Fibroblast of skin of left quadriceps (primary cell): ENCODE measurements around the gene DST.

Experiments
- DNase-seq, 2 experiments: peaks; one replicate each; pipeline ENCODE4 v3.0.0-alpha.2; 2013; ENCODE audit warnings: low read depth in 2 of 2

DST gene

DNA sequence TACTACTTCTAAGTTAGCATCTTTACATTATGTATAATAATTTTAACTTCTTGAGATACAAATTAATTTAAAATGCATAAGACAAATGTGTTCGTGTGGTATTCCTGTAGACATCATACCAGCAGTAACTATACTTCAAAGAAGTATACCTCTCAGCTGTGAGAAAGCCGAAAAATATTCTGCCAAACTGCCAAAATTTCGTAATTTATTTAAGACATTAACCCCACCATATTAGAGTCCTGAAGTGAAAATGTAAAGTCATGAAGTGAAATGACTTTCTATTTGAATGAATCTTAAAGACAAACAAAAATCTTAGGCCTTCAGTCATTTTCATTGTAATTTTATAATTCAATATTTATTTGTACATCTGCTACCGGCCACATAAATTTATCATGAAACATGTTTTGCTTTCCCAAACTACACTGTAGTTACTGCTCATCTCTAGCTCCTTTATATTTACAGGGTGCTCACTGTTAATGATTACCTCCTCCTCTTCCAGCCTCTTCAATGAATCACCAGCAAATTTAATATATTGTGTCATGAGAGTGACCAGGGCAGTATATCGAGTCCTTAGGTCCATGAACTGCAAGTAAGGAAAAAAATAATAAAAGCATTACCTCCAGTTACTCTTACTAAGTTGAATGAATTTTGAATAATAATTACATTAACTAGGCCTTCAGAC is 18.5 kb downstream of the DST start:
- DNase-seq, result no peak

DNA sequence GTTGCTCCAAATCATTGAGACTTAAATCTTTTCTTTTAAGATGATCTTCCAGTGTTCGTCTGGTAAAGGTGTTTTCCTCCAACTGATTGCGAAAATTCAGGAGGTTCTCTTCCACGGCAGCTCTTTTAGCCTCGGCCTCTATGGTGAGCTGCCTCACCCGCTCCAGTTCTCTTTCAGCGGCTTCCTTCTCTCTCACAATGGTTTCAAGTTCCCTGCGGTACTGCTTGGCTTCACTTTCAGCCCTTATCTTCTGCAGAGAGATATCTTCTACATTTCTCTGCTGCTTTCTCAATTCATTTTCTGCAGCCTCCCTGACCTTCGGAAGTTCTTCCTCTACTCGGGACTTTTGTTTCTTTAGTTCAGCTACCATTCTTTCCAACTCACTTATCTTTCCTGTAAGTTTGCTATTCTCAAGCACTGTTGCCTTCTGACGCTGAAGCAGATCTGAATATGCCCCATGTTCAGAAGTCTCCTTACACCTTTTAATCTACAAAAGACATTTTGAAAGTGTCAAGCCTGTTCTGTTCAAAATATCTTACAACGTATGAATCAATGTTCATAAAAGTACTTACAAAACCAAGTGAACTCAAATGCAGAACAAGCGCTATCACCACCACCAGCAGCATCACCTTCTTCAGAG is 22.3 kb downstream of the DST start:
- DNase-seq, result no peak

DNA sequence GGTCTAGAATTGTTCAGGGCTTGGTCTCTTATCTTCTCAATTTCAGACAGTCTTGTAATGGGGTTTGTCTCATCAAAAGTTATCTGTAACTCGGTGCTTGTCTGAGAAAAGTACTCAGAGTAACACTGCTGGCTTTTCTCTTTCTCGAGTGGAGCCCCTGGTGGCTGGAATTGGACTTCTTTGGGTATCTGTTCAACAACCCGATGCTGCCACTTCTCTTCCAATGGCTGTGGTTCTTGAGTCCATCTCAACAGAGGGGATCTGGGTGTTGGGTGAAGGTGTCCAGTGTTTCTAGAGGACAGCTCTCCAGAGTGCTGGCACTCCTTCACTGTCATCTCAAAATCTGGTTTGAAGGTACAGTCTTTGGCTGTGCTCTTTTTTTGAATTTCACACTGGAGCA is 24.6 kb downstream of the DST start:
- no peak for DNase-seq

DNA sequence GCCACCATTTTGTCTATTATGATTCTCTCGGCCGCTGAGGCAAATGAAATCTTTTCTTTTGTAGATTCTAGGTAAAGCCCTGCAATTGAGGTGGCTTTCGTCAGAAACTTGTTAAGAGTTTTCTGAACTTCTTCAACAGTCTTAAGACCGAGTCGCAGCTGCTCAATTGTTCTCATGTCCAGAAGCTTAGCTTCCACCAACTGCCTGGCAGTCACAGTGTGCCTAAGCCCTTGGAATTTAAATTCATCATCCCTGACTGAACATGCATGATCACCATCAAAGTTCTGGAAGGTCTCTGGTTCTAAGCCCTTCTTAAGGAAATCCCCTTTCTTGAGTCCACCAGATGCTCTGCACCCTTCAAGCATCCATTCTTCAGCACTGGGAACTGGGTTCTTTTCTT is 25.7 kb downstream of the DST start:
- no peak for DNase-seq

DNA sequence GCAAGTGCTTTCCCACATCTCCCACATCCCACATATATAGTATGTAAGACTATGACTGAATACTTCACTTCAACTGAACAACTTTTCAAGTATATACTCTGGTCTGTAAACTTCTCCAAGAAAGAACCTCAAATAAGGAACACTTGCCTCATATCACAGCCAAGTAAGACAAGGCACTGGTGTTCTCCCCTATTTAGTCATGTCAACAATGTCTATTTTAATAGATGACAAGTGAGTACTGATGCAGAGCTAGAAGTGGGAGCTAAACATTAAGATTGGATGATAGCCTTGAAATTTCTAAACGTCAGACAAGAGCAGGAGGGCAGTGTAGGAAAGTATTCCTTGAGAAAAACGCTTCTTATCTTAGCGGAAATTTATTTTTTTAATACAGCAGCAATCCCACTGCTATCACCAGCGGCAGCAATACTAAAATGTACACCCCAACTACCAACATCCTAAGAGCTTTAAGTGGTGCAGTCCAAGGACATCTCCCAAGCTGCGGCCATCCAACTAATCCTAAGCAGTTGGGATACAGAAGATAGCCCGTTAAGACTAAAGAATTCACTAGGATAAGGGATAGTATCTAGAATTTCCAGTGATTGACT is 29.3 kb downstream of the DST start:
- no peak for DNase-seq

DNA sequence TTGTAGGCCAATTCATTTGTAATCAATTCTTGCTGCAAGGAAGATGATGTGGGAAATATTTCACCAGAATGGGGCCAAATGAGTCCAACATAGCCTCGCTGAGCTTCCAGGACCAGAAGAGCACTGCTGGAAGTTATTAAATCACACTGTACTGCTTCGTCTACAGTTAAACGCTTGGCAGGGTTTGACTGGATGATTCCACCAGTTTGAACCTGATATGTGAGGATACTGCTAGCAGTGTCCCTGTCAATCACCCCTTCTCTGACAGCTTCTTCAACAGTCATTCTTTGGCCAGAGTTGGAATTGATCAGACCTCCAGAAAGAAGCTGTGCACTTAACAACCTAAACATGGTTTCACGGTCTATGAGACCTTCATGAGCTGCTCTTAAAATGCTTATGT is 34.4 kb downstream of the DST start:
- no peak for DNase-seq

DNA sequence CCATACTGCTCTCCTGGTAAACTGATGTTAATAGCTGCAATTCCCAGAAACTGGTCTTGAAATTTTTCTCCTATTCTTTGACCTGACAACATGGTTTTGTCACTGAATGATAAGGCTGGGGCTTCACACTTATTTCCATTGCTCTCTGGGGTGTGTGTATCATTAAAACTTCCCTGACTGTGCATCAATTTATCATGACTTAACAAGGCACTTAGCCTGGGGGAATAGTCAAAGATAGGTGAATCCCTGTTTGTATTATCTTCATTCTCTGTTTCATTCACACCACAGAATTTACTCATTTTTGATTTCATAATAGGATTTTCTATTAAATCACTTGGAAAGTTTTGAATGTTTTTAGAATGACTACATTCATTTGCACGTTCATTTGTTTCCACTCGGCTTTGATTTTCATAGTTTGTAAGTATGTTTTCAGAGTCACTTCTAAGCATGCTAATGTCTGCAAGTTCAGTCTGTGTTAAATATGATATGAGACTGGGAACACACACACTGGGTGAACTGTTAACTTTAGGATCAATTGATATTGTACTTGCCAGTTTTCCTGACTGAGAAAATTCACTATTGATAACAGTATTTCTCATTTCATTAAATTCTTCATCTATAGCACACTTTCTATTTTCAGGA is 35.5 kb downstream of the DST start:
- no peak for DNase-seq

DNA sequence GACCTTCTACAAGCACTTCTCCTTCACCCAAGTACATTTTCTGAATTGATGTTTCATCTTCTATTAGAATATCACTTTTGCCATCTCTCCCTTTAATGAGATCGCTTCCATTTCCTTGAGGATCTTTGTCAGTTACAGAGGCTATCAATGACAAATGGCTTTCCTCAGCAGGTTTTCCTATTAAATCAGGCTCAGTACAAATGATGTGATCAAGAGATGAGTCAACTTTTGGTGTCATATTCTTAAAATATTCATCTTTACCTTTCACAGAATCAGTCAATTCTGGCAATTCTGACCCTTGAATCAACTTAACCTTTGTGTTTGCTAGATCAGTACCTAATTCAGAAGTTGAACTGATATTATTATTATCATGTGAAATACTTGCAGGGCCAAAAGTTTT is 37.3 kb downstream of the DST start:
- DNase-seq, result no peak

DNA sequence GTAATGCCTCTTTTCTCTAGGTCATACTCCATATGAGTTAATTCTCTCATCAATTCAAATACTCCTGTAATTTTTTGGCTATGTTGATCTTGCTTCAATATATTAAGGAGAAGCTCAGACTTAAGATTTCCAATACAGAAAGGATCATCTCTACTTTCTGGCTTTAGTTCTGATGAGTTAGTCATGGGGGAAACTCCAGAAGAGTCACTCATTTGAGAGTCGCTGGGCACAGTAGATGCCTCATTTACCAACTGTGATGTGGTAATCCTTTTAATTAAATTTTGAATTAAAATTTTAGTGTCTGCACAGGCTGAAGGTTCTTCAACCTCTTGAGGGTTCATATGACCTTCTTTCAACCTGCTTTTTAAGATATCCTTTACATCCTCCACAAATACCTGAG is 38.5 kb downstream of the DST start:
- no peak for DNase-seq

DNA sequence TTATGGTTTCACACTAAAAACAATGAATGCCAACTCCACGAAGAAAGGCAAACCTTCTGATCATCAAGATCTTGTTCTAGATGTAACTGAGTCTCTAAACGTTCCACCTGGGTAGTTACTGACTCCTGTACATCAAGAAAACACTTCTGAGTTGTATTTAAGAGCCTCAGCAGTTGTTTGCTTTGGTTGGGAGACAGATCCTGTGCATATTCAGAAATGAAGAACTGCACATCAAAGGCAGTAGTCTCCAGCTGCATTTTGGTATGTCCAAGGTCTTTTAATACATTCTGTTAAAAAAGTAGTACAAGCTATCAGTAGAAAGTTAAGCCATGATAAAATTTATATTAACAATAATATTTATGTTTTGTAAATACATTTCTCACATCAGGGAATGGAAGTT is 41.3 kb downstream of the DST start:
- no peak for DNase-seq

DNA sequence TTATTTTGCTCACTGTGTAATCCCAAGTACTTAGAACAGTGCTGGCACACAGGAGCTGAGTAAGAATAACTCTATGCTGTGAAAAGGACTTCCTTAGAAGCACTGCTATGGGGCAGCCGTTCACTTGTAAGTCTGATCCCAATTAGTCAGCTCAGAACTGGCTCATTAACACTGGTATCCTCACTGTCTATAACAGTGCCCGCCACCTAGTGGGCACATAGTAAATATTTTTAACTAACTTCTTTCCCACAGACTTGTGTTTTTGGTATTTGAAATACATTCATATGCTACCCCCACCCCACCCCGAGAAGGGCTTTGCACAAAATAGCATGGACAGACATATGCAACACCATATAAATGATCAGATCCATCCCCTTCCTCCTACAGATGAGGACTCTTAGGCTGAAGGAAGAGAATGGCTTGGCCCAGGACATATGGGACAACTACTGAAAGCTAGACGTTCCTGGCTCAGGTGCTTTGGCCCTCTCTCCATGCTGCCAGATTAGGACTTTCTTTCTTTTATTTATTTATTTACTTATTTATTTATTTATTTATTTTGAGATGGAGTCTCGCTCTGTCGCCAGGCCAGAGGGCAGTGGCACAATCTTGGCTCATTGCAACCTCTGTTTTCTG is 47.1 kb downstream of the DST start:
- peak; percentile 25 to 29 for DNase-seq

DNA sequence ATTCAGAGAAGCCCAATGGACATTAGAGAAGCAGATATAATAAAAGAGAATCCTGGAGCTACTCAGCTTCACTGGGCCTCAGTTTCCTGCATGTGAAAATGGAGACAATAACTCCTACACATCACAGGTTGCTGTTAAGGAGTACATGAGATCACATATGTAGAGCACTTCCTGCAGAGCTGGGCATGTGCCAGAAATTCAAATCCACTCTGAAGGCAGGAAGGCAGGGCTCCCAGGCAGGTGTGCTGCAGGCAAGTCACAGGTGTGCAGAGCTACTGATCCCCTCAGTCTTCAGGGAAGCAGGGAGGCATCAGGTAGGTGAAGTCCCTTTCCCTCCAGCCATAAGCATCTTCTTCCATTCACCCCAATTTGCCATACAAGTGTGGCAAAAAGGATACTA is 48.0 kb downstream of the DST start:
- DNase-seq, result no peak

DNA sequence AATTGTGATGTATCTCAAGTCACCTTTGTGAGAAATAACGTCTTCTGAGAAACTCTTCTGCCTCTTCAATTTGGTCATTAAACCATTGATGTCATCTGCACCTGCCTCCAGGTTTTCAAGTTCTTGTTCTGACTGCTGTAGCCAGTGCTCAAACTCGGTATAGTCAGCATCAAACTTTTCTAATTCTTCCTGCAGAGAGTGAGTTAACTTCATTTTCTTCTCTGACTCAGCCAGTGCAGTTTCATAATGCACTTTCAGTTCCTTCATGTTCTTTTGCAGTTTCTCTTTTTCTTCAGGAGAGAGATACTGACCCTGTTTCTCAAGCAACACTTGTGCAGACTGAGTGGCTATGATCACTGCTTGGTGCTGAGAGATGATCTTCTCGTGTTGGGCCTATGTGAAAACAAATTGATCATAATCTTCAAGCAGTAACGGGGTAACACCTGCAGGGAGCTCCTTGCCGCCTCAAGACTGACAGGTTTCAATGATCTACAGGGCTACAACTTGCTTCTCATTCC is 48.8 kb downstream of the DST start:
- no peak for DNase-seq

DNA sequence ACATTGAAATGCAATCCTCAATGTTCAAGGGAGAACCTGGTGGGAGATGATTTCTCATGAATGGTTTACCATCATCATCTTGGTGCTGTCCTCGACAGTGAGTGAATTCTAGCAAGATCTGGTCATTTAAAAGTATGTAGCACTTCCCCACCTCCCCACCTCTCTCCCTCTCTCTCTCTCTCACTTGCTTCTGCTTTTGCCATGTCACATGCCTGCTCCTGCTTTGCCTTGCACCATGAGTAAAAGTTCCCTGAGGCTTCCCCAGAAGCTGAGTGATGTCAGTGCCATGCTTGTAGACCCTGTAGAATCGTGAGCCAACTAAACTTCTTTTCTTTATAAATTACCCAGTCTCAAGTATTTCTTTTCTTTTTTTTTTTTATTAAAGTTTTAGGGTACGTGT is 60.5 kb downstream of the DST start:
- DNase-seq, result no peak

DNA sequence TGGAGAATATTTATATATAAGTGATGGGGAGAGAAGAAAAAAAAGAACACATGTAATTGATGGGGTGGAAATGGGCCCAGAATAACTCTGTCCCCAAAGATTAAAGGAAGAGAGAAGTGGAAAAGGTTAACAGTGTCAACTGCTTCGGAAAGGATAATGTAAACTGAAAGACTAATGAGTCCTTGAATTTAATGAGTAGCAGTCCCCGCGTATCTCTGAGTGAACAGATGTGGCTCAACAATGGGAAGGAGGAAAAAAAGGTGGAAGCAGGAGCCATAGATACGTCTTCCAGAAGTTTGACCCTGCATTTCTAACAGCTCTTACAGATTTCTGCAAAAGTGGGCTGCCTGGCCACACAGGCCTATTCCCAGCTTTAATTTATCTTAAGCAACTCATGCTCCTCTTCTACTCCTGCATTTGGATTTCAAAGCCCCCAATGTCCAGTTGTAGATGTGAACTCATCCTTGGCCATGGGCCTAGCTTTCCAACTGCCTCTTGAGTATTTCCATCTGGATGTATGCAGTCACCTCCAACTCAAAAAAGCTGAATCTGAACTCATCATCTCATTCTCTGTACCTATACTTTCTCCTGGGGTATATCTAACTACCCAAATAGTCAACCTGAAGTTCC is 61.3 kb downstream of the DST start:
- no peak for DNase-seq

DNA sequence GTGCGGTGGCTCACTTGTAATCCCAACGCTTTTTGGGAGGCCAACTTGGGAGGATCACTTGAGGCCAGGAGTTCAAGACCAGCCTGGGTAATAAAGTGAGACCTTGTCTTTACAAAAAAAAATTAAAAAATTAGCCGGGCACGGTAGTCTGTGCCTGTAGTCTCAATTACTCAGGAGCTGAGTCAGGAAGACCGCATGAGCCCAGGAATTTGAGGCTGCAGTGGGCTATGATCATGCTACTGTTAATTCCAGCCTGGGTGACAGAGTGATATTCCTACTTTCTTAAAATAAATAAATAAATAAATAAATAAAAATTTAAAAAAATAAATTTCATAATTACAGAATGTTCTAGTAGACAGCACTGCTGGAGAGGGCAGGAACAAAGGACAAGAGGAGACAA is 62.4 kb downstream of the DST start:
- DNase-seq, result no peak

DNA sequence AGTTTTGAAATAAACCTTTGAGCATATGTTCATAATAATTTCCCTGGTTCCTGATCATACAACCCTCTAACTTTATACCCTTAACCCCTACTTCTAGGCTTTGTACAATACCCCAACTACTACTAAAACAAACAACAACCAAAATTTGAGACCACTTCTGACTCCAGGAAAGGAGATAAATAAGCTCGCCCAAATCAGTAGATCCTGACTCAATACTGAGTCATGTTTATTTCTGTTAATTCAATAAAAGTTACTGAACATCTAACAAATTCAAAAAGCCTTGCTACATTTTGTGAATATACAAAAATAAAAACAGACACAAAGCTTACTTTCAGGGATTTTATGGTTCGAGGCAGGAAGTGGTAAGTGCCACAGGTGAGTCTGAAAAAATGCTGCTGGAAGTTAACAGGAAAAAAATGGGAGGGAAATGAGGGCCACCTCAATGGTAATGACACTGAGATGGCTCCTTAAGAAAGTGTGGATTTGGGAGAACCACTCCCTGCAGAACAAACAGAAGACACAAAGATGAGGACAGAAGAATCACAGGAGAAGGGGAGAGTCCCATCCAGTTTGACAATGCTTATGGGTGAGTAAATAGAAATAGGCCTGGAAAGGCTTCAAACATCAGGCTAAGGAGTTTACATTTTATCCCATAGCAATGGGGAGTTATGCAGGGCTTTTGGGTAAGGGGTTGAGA is 63.4 kb downstream of the DST start:
- DNase-seq, result no peak

DNA sequence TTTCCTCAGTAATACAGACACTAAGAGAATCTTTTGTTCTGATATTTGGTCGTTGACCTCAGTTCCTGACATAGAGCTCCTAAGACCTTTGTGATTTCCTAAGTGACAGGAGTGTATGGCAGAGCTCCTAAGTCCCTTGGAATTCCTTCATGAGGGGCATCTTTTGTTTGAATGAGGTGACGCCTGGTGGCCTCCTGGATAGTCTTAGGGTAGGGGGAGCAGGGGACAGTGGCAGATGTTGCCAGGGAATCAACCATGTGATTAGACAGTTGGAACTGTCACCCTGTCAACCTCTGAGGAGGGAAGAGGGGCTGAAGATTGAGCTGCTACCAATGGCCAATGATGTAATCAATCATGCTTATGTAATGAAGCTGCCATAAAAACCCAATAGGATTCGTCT is 67.0 kb downstream of the DST start:
- no peak for DNase-seq

DNA sequence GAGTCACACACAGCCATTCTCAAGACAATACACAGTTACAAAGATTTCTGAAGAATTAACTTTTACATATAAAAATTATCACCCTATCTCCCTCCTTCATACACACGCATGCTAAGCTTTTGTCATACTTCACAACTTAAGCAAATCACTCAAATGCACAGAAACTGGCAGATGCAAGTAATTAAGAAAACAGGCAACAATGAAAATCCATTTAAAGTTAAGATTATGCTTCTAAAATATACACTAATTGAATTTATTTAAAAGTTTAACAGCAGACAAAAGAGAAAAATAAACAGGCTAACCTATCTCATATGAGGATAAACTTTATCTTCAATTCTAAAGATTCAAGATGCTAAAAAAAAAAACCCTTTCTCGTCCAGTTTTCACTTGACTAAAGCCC is 68.4 kb downstream of the DST start:
- DNase-seq, result no peak

DNA sequence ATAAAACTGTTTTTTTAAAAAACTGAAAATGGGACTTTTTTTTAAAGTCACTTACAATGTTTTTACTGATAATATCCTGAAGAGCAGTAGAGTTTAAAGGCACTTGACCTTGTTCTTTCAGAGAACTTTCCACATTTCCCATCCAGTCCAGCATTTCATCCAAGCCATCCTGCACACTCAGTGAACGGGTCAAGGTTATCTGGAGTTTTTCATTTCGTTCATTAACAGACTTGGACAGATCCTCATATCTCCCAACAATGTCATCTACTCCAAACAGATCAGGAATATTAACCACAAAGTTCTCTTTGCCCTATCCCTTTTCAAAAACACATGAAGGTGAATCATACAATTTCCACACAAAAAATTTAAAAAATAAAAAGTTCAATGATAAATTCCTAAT is 69.1 kb downstream of the DST start:
- no peak for DNase-seq

DNA sequence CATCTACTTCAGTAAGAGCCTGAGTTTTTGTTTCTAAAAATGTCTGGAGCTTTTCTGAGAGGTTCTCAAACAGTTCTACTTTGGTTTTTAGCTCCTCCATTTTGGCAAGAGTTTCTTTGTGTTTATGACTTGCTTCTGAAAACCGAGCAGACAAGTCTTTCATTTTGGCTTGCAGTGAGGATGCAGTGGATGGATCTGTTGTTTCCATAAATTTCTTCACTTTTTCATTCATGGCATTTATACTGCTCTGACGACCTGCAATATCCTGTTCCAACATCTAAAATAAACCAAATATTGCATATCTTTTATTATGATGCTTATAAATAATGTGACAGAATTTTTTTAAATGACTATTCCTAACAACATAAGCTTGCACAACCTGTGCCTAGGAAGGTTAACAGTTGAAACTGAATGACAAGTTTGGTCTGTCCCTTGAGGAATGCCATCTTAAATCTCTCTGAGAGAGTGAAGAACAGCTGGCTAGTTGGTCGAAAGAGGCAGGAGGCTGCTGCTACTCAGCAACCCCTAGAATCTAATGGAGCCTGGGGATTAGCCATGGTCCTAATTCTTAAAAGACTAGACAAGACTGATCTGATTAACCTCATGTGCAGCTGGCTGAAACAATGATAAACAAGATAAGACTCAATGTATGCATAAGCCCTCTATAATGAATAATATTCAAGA is 69.8 kb downstream of the DST start:
- DNase-seq, result no peak
